Melanocyte of skin (primary cell): ENCODE results near the gene DPM2. TPM values are rescaled to one million over a fixed set of nuclear protein-coding genes. Genes with fewer than 3 reads are reported as not detected.

ENCODE experiments used
- total RNA-seq, 2 donors: library from RNA; depleted of rRNA; stranded (reverse); fragments of >200 nt; gene quantifications; 2 replicates each; pipeline ENCODE4 v1.2.3, GENCODE V29; 2012

DPM2 gene, protein sequence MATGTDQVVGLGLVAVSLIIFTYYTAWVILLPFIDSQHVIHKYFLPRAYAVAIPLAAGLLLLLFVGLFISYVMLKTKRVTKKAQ
- 10 to 100 TPM; 12.0 to 18.3 TPM for total RNA-seq

DNA sequence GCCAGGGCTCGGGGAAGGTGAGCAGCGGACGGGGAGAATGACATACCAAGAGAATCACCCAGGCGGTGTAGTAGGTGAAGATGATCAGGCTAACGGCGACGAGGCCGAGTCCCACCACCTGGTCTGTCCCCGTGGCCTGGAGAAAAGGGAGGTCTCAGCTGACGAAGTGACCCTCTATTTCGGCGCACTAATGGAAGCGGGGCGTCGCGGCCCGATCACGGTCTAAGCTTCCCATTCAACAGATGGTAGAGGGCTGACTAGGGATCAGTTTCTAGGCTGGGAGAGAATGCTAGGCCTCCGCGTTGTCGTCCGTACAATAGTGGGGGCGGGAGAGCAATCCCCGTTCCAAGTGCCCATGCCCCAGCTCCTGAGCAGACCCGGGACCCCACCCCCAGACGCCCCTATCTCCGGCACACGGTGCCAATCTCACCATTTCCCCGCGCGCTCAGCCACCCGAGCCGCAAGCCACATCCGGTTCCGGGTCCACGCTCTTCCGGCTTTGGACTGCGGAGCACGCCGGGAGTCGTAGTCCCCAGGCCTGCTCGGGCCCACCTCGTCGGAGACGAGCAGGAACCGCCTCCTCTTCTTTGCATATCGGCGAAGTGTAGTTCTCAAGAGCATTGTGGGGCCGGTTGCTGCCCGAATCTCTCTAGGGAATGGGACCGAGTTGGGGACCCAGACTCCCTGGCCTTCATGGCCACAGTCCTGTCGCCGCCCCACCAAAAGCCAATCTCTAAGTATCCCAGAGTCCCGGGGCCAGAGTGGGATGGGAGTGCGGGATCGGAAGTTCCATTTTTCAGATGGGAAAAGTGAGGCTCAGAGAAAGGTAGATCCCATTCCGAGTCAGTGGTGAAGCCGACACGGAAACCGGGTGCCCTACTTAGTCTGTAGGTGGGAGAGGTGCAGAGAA lies at the start of gene DPM2:
Gene DPM2, minus strand, starts transcription at position 467 of the 910 bp plus-strand sequence. Its CDS starts 34 bp downstream, at position 433.

DNA sequence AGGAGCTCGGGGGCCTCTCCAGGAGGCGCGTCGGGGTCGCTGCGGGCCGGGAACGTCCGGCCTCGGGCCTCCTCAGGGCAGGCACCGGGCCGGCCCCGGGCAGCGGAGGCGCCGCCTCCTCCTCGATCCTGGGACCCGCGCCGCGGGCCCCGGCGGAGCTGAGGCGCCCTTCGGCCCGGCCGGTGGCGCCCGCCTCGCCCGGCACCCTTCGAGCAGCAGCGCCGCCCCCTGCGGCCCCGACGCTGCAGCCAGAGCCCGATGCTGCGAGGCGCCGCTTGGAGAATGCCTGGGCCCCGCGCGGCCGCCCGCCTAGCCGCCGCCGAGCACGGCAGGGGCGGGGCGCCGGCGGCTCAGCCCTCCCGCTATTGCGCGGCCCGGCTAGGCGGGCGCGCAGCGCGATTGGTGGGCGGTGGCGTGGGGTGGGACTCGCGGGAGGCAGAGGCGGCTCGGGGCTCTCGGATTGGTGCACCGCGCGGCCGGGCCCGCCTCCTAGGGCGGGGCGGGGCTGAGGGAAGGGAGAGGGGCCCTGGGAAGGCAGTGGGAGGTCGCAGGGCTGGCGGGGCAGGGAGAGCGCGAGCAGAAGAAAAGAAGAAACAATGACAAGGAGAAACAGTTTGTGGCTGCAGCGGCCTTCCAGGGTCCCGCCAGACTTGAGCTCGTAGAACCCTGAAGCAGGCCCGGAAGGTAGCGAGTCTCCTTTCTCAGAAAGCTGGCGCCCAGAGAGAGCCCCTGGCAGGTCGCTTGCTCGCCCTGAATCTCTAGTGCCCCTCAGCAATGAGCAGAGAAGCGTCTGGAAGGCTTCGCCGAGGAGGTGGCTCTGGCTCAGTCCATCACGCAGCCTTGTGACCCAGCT lies 43.3 kb upstream of the DPM2 start, which contains the start of gene EEIG1:
Gene EEIG1, minus strand, starts transcription at position 284 of the 853 bp plus-strand sequence. CDS start 852 bp downstream, outside the sequence.

DNA sequence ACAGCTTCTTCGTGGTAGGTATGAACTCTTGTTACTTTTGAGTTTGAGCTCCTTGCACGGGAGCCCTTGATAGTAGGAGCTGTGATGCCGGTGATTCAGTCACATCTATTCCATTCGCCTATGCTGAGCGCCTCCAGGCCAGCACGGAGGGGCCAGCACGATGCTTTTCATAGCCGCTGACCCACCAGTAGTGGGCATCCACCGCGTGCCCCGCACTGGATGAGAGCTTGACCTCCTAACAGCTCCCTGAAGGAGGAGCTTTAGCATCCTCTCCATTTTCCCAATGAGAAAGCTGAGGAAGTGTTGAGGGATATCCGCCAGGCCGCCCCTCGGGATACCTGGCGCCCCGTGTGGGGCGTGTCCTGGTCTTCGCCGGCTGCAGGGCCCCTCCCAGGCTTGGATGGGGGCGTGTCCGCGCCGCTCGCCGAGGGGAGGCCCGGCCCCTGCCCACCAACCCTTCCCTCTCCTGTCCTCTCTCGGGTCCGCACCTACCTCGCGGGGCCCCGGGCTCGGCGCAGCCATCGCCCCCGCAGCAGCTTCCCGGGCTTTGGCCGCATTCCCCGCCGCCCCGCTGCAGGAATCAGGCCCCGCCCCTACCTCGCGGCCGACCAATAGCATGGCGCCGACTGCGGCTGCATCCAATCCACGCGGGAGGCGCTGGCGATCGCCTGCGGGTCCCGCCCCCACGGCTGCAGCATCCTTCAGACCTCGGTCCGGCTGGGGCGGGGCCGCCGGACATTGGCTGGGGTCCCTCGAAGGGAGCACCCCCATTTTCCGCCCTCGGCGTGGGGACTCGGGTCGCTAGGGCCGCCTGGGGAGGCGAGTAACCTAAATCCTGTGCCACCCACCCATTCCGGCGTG lies 7.2 kb downstream of the DPM2 start, which contains the start of gene PIP5KL1:
Gene PIP5KL1, minus strand, starts transcription at position 547 of the 861 bp plus-strand sequence. Its CDS starts 25 bp downstream, at position 522.

DNA sequence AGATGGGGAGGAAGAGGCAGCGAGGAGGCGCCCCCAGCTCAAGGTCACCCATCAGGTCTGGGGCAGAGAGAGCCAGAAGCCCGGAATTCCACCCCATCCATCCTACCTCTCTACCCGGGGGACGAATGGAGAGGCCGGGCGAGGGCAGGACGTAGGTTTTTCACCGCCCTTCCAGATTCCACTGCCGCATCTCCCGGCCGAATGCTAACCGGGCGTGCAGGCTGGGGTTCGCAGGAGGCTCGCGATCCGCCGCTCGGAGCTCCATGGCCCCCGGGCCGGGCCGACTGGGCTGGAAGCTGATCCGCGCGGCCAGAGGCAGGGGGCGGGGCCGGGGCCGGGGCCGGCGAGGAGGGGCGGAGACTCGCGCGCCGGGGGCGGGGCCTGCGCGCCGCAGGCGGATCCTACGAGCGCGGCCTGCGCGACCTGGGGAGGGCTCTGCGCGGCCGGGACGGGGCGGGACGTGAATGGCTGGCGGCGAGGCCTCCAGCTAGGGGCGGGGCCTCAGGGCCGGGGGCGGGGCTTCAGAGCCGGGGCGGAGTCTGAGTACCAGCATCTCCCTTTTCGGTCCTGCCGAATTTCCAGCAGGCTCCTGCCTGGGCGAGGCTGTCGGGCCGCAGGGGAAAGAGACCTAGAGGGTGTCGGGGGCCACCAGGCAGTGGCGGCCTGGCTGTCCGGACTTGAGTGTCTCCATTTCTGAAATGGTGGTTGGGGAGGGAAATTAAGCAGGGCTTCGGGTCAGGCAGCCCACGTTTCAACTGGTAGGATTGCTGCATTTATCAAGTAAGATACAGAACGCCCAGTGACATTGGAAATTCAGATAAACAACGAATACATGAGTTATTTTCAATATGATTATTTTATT lies 20.7 kb downstream of the DPM2 start, which contains the start of gene ST6GALNAC4:
Gene ST6GALNAC4, minus strand, starts transcription at position 322 of the 862 bp plus-strand sequence. CDS start 622 bp downstream, outside the sequence.

DNA sequence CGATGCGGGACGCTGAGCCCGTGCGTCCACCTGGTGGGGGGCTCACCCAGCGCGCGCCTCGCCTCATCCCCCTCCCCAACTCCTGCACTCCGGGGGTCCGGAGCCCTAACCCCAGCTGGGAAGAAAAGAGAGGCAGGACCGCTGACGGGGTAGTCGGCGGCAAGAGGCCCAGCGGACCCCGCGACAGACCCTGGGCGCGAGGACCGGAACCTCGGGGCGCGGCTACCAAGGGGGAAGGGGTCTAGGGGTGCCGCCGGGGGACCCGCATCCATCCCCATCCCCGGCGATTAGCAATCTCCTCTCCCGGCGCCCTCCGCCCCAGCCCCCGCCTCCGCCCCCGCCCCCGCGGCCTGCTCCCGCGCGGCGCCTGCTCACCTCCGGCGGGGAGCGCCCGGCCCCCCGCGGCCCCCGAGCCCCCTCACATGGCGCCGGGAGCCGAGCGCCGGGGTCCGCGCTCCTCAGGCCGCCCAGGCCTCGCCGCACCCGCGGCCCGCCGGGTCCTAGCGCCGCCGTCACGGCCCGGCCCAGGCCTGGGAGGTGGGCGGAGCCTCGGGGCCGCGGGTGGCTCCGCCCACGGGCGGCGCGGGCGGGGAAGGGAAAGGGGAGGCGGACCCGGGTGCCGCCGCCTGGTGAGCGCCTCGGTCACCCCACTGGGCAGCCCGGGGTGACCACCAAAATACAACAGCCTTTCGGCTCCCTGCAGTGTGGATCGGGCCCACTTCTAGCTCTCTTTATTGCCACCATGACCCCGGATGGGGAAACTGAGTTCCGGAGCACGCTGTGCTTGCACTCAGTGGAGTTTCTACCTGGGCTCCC lies 38.3 kb downstream of the DPM2 start, which contains the start of gene ST6GALNAC6:
Gene ST6GALNAC6, minus strand, starts transcription at position 476 of the 816 bp plus-strand sequence. CDS start 1,622 bp downstream, outside the sequence.

Other genes starting within 250 kb of the DPM2 start
- gene CFAP157, start 230.9 kb downstream of the DPM2 start, total RNA-seq, result under 1 TPM in 1 of 2 donors, not detected in 1; under 0.01 TPM
- 10 to 100 TPM; 19.6 to 28.0 TPM for gene PTRH1, start 222.2 kb downstream of the DPM2 start, total RNA-seq
- under 1 TPM in 1 of 2 donors, not detected in 1; under 0.01 TPM for gene TTC16, start 221.8 kb downstream of the DPM2 start, total RNA-seq
- 1 to 10 TPM; 6.5 to 7.7 TPM for gene TOR2A, start 202.6 kb downstream of the DPM2 start, total RNA-seq
- 1 to 10 TPM in 1 of 2 donors, under 1 TPM in 1; under 0.01 to 1.3 TPM for gene SH2D3C, start 159.2 kb downstream of the DPM2 start, total RNA-seq
- 10 to 100 TPM; 32.3 to 44.3 TPM for gene CDK9, start 151.8 kb downstream of the DPM2 start, total RNA-seq
- gene FPGS, start 135.0 kb downstream of the DPM2 start, total RNA-seq, result 10 to 100 TPM; 54.4 to 66.3 TPM
- 10 to 100 TPM; 11.4 to 19.3 TPM for gene ENG, start 83.2 kb downstream of the DPM2 start, total RNA-seq
- gene AK1, start 60.2 kb downstream of the DPM2 start, total RNA-seq, result 10 to 100 TPM; 42.0 to 53.9 TPM
- 10 to 100 TPM; 13.0 to 14.8 TPM for gene ST6GALNAC6, start 38.3 kb downstream of the DPM2 start, total RNA-seq
- 1 to 10 TPM; 5.2 to 8.3 TPM for gene ST6GALNAC4, start 20.8 kb downstream of the DPM2 start, total RNA-seq
- under 1 TPM; 0.33 to 0.34 TPM for gene PIP5KL1, start 7.1 kb downstream of the DPM2 start, total RNA-seq
- 10 to 100 TPM in 1 of 2 donors, 1 to 10 TPM in 1; 7.3 to 27.5 TPM for gene EEIG1, start 43.1 kb upstream of the DPM2 start, total RNA-seq
- 1 to 10 TPM; 5.9 to 7.3 TPM for gene NAIF1, start 129.5 kb upstream of the DPM2 start, total RNA-seq
- 10 to 100 TPM; 22.0 to 31.0 TPM for gene SLC25A25, start 130.4 kb upstream of the DPM2 start, total RNA-seq
- 10 to 100 TPM; 63.3 to 82.3 TPM for gene PTGES2, start 189.9 kb upstream of the DPM2 start, total RNA-seq
- gene LCN2, start 211.6 kb upstream of the DPM2 start, total RNA-seq, result not detected
- gene BBLN, start 222.4 kb upstream of the DPM2 start, total RNA-seq, result 10 to 100 TPM; 13.7 to 41.6 TPM